HG03565 (cell line): ENCODE measurements around the gene PRDX5.

Experiments used
- ATAC-seq: cut with Tn5 transposase; IDR thresholded peaks from one replicate; pipeline ENCODE4 v1.9.1; 2021; ENCODE audit warnings: mild to moderate bottlenecking, moderate library complexity; ENCODE audit not compliant: unreplicated experiment

Gene PRDX5

DNA sequence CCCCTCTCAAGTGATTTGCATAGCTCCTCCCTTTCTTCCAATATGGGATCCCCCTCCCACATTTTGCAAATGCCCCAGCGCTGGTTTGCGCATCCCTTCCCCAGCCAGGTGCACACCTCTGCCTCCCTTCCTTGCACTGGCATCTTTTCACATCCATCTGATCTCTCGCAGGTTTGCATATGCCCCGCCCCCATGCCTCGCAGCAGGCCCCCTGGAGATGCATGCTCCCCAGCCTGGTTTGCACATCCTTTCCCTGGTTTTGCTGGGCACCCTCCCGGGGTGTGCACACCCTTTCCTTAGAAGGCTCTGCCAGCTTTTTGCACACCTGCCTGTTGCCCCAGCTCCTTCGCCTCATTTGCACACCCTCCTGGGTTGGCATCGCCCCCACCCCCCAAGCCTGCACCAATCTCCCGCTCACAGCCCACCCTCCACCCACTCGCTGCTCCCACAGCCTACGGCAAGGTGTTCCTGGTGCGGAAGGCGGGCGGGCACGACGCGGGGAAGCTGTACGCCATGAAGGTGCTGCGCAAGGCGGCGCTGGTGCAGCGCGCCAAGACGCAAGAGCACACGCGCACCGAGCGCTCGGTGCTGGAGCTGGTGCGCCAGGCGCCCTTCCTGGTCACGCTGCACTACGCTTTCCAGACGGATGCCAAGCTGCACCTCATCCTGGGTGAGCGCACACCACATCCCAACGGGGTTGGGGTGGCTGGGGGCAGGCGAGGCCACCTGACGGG lies 42.0 kb downstream of the PRDX5 start:
- ATAC-seq = no peak

- ATAC-seq = no peak
Observed at GRCh38 chr11:64360448-64360921, 42.6 kb downstream of the PRDX5 start.

DNA sequence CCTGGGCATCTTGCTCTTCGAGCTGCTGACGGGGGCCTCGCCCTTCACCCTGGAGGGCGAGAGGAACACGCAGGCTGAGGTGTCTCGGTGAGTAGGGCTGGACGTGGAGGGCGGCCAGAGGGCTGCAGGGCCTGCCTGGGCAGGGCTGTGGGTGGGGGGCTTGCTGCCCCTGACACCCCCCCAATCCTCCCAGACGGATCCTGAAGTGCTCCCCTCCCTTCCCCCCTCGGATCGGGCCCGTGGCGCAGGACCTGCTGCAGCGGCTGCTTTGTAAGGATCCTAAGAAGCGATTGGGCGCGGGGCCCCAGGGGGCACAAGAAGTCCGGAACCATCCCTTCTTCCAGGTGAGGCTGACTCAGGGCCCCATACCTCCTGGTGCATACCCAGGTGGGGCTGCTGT lies 43.7 kb downstream of the PRDX5 start:
- ATAC-seq = no peak

DNA sequence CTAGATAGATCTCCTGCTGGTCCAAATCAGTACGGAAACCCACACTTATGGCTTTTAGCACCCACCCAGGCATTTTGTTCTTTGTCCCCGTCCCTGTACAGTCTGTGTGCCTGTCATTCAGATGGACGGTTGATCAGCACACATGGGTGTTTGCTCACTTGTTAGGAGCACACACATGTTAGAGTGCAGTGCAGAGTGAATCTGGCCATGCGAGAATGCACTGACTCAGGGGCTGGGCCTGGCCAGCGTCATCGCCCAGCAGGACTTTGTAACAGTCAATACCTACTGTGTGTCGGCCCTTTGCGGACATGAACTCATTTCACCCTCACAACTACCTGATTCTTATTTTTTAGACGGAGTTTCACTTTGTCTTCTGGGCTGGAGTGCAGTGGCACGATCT lies 44.4 kb downstream of the PRDX5 start:
- ATAC-seq = no peak

GRCh38 chr11:64364435-64364834 lies 46.5 kb downstream of the PRDX5 start:
- no peak for ATAC-seq

GRCh38 chr11:64364911-64365310 lies 47.0 kb downstream of the PRDX5 start:
- no peak for ATAC-seq

DNA sequence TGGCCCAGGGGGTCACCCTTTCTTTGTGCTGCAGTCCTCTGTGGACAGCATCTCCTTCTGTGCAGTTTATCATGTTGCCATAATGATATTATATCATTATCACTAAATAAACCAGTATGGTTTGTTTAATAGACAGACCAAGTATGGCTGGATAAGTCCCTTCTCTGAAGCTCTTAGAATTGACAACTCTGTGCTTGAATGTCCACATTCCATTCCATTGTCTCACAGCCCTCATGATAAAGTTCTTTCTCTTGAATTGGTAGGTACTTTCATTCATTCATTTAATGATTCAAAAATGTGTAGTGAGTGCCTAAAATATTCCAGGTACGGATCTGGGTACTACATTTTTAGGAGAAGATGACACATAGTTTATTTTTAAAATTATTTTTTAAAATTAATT lies 48.8 kb downstream of the PRDX5 start:
- ATAC-seq = no peak

DNA sequence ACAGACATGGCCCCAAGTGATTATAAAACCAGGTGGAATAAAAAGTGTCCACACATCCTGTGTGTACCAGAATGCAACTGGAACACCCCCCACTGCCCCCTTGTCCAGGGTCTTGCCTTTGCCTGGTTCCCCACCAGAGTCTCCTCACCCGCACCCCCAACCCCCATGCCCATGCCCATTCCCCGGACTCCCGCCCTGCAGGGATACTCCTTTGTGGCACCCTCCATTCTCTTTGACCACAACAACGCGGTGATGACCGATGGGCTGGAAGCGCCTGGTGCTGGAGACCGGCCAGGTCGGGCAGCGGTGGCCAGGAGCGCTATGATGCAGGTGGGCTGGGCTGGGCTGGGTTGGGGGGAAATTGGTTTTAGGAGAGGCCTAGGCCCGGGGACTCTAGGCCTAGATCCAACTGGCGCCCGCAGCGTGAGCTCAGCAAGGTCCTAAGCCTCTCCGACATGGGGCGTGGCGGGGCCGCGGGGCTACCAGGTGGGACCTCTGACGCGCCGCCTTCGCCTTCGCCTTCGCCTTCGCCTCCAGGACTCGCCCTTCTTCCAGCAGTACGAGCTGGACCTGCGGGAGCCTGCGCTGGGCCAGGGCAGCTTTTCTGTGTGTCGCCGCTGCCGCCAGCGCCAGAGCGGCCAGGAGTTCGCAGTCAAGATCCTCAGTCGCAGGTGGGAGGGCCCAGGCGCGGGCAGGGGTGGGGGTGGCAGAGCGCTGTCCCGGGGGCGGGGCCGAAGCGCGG lies 50.2 kb downstream of the PRDX5 start:
- ATAC-seq = no peak

GRCh38 chr11:64368673-64369074 lies 50.8 kb downstream of the PRDX5 start:
- ATAC-seq = no peak

- no peak for ATAC-seq
Observed at GRCh38 chr11:64369440-64370421, 51.8 kb downstream of the PRDX5 start.

DNA sequence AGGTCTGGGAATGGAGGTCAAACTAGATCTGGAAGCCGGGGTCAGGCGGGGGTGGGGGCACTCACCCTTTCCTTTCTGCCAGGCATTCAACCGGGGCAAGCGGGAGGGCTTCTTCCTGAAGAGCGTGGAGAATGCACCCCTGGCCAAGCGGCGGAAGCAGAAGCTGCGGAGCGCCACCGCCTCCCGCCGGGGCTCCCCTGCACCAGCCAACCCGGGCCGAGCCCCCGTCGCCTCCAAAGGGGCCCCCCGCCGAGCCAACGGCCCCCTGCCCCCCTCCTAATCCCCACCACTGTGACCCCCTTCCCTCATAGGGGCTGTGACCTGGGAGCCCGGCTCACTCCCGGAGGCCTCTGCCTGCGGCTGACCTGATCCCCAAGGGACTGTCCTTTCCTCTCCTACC lies 53.3 kb downstream of the PRDX5 start:
- ATAC-seq = no peak
